Mononuclear cell (primary cell): ENCODE data around the gene NPPA. TPM values are rescaled to one million over a fixed set of nuclear protein-coding genes. Genes with fewer than 3 reads are reported as not detected.
"Not testable (repeated sequence)": the region's sequence is repeated elsewhere in the genome, so short reads cannot be mapped to it uniquely, and the experiment has no call there.

Source experiments
- H3K27me3 ChIP-seq: 2 replicates; pipeline ENCODE4 v1.6.0; 2011; ENCODE audit warnings: low read length, control low read depth; ENCODE audit not compliant: insufficient read depth
- H3K4me1 ChIP-seq: 2 replicates; pipeline ENCODE4 v1.5.1; 2011; ENCODE audit warnings: mild to moderate bottlenecking, low read length, control low read depth; ENCODE audit not compliant: insufficient read depth
- H3K4me3 ChIP-seq: 2 replicates; pipeline ENCODE4 v1.5.1; 2011; ENCODE audit warnings: mild to moderate bottlenecking, low read length, moderate library complexity
- H3K9me3 ChIP-seq: 2 replicates; pipeline ENCODE4 v1.5.1; 2011; ENCODE audit warnings: low read depth, mild to moderate bottlenecking, control low read depth, low read length
- total RNA-seq: library from RNA; depleted of rRNA; stranded (reverse); fragments of >200 nt; gene quantifications from one replicate; pipeline ENCODE4 v1.2.3, GENCODE V29; 2012

Gene NPPA
- not detected for total RNA-seq

DNA sequence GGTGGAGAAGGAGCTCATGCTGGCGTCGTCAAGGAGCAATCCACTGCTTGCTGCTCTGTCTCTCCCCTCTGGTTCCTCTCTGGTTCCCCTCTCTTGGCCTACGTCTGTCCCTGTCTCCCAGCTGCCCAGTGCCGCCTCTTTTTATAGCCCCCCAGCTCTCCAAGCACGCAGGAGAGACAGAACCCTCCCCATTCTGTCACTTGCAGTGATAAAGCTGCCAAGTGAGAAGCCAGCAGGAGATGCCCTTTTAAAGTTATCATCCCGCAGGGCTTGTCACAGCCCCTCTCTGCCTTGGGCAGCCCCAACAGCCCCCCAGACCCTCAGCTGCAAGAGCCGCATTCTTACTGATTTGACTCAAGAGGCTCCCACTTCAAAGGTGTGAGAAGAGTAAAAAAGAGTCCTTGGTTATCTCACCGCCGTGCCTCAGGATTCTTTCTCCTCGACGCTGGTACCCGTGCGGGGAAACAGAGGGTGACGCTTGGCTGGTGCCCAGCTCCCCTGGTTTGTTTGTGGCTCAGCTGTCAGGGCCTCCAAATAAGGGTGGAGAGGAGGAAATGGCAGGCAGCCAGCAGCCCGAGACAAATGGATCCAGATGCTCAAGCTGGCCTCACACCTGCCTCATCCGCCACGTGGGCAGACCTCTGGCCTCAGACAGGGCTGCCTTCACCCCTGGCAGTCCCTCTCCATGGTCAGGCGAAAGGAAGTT is at the start of gene NPPA:
Gene NPPA (minus strand): TSS at position 117 of the 706 bp plus-strand sequence. CDS start 99 bp downstream, at position 18.
- no peaks in the 10 kb centered on the region for H3K9me3 ChIP-seq
- H3K27me3 ChIP-seq: no peaks in the 10 kb centered on the region
- H3K4me1 ChIP-seq: peaks cover 25% of the 10 kb centered on the region
- no peak within 1 kb of the TSS for H3K4me3 ChIP-seq

DNA sequence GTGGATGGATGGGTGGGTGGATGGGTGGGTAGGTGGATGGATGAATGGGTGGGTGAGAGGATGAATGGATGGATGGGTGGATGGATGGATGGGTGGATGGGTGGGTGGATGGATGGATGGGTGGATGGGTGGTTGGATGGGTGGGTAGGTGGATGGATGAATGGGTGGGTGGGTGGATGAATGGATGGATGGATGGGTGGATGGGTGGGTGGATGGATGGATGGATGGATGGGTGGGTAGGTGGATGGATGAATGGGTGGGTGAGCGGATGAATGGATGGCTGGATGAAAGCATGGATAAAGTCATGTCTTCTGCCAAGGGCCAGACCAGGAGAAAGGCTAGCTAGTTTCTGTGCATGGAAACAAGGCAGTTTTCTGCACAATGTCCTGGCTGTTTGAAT is 46.9 kb upstream of the NPPA start:
- H3K27me3 ChIP-seq: peaks cover 25% of the 10 kb centered on the region
- not testable (repeated sequence) for H3K4me1 ChIP-seq, H3K4me3 ChIP-seq, H3K9me3 ChIP-seq

DNA sequence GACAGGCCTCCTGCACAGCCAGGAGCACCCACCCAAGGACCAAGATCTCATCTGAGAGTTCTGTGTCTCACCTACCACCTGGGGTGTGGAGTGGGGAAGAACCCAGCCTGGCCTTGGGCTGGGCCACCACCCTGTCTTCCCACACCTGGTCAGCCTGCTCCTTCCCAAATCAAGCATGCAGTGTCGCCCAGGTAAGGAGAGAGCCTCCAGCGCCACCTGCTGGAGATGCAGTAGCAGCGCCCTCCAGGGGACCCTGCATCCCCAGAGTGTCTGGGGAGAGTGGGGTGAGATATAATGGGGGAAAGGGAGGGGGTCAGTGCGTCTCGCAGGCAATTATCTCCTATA is 46.3 kb upstream of the NPPA start:
- Histone ChIP-seq H3K27me3 (peaks cover 19% of the 10 kb centered on the region), H3K4me1 (peaks cover 6% of the 10 kb centered on the region), H3K9me3 (no peaks in the 10 kb centered on the region), H3K4me3 (no peak overlapping the region)

DNA sequence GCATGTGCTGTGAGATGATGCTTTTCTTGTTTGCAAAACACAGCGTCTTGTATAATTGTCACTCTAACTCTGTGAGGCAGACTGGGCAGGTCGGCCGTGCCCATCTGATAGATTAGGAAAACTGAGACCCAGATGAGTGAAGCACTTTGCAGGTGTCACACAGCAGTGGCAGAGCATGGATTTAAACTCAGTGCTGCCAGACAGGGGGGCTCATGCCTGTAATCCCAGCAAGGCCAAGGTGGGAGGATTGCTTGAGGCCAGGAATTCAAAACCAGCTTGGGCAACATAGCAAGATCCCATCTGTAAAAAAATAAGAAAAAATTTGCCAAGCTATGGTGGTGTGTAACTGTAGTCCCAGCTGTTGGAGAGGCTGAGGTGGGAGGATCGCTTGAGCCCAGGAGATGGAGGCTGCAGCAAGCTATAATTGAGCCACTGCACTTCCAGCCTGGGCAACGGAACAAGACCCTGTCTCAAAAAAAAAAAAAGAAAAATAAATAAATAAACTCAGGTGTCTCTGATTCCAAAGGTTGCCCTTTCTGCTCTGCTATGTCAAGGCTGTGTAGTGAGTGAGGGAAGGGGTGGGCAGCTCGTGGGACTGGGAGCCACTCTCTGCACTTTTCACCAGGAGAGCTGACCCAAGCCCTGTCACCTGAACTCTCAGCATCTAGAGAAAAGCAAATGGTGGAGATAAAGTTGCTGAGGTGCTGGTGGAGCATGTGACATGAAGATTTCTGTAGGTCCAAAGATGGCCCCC is 44.0 kb upstream of the NPPA start:
- H3K4me1 ChIP-seq: peaks cover 6% of the 10 kb centered on the region

DNA sequence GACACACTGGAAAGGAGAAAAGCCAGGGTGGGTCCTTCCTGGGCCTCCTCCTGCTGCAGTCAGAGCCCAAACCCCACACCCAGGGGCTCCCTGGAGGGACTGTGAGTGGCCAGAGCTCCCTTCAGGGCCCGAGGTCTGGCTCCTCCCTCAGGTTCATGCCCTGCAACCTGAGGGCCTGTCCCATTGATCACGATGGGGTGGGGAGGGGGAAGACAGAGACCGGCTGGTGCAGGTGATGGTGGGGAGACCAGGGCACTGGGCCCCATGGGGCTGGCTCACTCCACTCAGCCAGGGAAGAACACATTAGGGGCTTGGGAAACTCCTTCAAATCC is 41.3 kb upstream of the NPPA start:
- Histone ChIP-seq H3K27me3 (no peaks in the 10 kb centered on the region), H3K9me3 (no peaks in the 10 kb centered on the region), H3K4me1 (peaks cover 6% of the 10 kb centered on the region), H3K4me3 (no peak overlapping the region)

More for the DNA sequence above, 44.0 kb upstream of the NPPA start:
- H3K4me3 ChIP-seq: no peak overlapping the region
- peaks cover 5% of the 10 kb centered on the region for H3K27me3 ChIP-seq
- H3K9me3 ChIP-seq: no peaks in the 10 kb centered on the region

DNA sequence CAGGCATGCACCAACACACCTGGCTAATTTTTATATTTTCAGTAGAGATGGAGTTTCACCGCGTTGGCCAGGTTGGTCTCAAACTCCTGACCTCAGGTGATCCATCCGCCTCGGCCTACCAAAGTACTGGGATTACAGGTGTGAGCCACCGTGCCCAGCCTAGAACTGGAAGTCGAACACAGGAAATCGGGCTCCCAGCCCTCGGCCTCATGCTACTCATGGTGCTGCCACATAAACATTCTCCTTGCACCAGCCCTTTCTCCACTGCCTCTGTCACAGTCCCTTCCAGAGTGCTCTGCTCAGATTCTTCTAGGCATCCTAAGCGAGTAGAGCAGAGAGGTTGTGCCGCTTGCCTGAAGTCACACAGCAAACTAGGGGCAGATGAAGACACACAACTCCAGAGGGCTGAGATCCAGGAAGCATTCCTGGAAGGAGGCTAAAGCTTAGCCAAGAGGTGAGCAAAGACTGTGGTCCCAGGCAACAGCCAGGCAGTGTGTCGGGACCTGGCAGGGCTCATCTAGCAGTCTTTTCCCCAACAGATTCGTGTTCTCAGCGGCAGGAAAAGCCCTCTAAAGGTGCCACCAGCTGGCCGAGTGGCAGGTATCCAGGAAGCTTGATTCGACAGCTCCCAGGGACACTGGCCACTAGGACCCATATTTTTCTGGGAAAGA is 40.8 kb upstream of the NPPA start:
- Histone ChIP-seq H3K4me3 (no peak overlapping the region), H3K4me1 (peaks cover 1% of the 10 kb centered on the region), H3K9me3 (no peaks in the 10 kb centered on the region), H3K27me3 (no peaks in the 10 kb centered on the region)

DNA sequence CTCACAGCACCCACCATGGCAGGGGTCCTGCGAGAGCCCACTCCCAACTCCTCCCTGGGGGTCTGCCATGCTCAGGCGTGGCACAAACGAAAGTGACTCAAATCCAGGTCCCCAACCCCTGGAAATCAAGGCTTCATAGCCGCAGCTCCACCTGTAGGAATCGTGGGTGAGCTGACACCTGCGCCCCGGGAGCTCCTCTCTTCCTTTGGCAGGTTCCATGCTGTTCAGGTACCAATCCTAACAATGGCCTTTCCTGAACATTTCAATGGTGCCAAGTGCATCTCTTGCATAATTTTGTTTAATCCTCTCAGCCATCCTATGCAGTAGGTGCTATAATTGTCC is 40.1 kb upstream of the NPPA start:
- no peaks in the 10 kb centered on the region for H3K4me1 ChIP-seq
- H3K27me3 ChIP-seq: no peaks in the 10 kb centered on the region
- no peaks in the 10 kb centered on the region for H3K9me3 ChIP-seq
- H3K4me3 ChIP-seq: no peak overlapping the region

DNA sequence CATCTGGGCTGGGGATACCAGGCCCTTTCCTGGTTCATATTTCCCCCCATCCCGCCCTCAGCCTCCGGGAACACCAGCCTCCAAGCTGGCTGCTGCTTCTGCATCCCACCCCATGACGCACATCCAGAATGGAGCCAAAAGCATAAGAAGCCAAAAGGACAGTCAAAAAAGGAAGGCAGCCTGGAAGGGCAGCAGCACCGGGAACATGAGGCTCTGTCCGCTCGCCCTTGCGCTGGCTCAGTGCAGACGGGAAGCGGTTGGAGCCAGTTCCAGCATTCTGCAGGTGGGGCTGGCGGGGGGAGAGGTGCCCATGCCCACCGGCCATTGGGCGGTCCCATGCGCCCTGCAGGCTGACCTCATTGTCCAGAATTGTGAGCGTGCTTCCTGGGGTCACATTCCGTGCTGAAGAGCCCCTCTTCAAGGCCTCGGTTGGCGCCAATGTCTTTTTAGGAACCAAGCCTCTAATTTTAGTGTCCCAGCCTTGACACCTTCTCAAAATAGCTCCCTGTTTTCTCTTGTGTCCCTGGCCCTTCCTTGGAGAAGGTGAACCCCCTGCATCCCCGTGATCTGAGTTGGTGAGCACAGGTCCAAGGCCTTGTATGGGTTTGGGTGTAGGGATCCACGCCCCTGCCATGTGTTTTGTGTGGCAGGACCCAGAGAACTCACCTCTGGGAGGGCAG is 39.5 kb upstream of the NPPA start:
- Histone ChIP-seq H3K4me3 (no peak overlapping the region), H3K9me3 (no peaks in the 10 kb centered on the region), H3K27me3 (no peaks in the 10 kb centered on the region), H3K4me1 (no peaks in the 10 kb centered on the region)

DNA sequence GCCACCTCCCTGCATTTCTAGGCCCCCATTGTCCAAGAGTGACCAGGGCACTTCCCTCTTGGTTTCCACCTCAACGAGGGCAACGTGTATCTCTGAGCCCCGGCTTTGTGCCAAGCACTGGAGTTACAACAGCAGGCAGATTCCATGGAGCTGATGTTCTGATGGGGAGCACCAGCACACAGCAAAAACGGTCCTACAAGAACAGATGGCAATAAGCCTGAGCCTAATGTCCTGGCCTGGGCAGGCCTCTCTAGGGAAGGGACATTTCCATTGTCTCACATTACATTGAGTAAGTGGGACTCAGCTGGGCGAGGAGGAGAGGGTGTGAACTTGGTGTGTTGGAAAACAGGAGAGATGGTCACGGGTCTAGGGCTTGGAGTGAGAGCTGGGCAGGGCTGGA is 38.3 kb upstream of the NPPA start:
- Histone ChIP-seq H3K27me3 (no peaks in the 10 kb centered on the region), H3K4me1 (no peaks in the 10 kb centered on the region), H3K9me3 (no peaks in the 10 kb centered on the region), H3K4me3 (no peak overlapping the region)

DNA sequence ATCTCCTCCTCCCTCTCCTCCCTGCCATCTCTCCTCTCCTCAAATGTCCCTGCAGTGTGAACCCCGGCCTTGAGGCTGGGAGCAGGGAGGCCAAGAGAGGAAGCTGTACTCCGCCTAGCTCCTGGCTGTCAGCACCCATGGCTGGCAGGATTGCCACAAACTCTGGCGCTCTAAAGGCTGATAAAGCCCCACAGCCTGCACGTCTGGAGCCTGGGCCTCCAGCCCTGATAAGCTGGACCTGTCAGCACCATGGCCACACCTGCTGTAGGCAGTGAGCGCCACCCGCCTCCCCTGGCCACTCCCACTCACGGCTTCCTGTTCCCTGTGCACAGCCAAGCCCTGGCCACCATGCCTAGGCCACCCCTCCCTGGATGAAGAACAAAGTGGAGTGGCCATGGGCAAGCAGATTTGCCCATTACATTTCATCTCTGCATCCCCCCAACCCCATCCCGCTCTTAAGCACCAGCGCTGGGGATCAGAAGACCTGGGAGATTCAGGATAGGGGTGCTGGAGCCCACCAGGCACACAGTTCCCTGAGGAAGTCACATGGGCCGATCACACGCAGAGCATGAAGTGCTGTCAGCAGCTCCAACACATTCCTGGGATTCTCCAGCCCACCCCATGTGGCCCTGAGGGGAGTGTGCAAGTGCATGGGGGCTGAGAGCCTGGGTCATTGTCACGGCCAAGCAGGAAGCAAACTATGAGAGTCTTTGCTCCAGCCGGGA is 35.4 kb upstream of the NPPA start:
- H3K27me3 ChIP-seq: no peaks in the 10 kb centered on the region
- no peak overlapping the region for H3K4me3 ChIP-seq
- no peaks in the 10 kb centered on the region for H3K9me3 ChIP-seq
- no peaks in the 10 kb centered on the region for H3K4me1 ChIP-seq

DNA sequence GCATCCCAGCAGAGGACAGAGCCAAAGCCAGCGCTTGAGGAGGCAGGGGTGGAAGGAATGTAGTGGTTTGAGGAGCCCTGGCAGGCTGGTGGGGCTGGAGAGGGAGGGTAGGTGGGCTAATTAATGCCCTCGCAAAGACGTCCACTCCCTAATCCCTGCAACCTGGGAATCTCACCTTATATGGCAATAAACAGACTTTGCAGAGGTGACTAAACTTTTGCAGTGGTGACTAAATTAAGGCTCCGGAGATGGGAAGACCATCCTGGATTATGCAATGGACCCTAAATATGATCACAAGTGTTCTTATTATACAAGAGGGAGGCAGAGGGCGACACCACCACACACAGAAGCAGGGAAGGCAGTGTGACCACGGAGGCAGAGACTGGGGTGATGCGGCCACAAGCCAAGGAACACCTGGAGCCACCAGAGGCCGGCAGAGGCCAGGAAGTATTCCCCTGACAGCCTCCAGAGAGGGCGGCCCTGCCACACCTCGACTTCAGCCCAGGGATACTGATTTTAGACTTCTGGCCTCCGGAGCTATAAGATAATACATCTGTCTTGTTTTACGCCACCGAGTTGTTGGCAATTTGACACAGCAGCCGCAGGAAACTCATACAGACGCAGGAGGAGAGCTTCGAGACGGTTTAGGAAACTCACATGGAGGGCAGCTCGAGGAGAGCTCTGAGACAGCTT is 34.3 kb upstream of the NPPA start:
- Histone ChIP-seq H3K27me3 (no peaks in the 10 kb centered on the region), H3K4me1 (no peaks in the 10 kb centered on the region), H3K4me3 (no peak overlapping the region), H3K9me3 (no peaks in the 10 kb centered on the region)

DNA sequence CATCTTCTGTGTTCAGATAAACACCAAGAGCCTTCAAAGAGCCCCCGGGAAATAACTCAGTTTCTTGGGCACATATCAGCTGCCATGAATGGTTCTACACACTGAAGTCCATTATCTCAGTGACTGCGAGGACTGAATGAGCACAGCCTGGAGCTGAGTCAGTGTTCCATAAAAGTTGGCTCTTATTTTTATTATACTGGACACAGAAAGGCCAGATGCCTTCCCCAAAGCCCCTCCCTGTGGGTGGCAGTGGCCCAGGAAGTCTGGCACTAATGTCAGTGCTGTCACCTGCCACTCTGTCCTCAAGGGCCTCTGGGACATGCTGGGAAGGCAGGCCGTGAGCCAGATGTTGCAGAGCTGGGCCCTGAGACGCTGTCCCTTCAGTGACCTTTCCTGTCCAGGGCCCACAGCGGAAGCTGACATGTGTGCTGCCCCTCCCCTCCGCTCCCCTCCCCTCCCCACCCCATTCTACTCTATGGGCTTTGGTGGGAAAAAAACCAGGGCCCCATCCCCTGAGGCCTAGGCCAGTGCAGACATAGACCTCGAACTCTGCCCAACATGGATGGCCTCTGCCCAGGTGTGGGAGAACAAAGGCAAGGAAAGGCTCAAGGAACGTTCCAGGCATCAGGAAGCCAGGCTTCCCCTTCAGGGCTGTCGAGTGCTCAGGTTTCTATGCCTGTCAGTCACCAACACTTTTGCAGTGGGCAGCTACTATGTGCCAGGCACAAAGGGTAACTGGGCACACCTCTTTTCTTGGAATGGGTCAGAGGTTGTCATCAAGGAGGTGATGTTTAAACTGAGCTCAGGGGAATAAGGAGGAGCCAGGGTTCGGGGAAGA is 33.5 kb upstream of the NPPA start:
- Histone ChIP-seq H3K4me3 (no peak overlapping the region), H3K27me3 (no peaks in the 10 kb centered on the region), H3K9me3 (no peaks in the 10 kb centered on the region), H3K4me1 (no peaks in the 10 kb centered on the region)

DNA sequence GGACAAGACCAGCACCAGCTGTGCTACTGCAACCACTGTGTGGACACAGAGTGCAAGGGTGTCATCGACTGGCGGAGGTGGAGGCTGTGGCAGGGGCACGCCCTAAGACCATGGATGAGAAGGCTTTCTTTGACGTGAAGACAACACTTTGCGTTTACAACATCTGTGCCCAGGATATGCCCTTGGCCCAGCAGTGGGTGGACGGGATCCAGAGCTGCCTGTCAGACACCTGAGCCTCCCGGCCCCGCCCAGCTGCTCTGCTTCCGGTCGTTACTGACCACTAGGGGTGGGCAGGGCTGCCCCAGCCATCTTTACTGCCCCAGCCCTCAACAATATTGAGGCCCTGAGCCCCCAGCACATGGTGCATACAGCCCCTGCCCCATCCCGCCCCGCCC is 32.6 kb upstream of the NPPA start:
- no peaks in the 10 kb centered on the region for H3K4me1 ChIP-seq
- no peaks in the 10 kb centered on the region for H3K9me3 ChIP-seq
- H3K27me3 ChIP-seq: no peaks in the 10 kb centered on the region
- no peak overlapping the region for H3K4me3 ChIP-seq
